ENCODE data around the gene AGPAT2. TPM values are rescaled to one million over a fixed set of nuclear protein-coding genes. Genes with fewer than 3 reads are reported as not detected.

Gene AGPAT2
- total RNA-seq, 1 experiment from 2014 or later: 103 TPM

GRCh38 chr9:136654820-136655535 is 32.3 kb downstream of the AGPAT2 start:
- no peak for TF ChIP-seq EZH2phosphoT487 (IDR thresholded peaks at IDR 0.05; ENCODE audit: borderline replicate concordance, low read length)
- no peak for TF ChIP-seq EZH2 (IDR thresholded peaks at IDR 0.05; ENCODE audit: low read length, unreplicated experiment)
- TF ChIP-seq, protein P1, sequence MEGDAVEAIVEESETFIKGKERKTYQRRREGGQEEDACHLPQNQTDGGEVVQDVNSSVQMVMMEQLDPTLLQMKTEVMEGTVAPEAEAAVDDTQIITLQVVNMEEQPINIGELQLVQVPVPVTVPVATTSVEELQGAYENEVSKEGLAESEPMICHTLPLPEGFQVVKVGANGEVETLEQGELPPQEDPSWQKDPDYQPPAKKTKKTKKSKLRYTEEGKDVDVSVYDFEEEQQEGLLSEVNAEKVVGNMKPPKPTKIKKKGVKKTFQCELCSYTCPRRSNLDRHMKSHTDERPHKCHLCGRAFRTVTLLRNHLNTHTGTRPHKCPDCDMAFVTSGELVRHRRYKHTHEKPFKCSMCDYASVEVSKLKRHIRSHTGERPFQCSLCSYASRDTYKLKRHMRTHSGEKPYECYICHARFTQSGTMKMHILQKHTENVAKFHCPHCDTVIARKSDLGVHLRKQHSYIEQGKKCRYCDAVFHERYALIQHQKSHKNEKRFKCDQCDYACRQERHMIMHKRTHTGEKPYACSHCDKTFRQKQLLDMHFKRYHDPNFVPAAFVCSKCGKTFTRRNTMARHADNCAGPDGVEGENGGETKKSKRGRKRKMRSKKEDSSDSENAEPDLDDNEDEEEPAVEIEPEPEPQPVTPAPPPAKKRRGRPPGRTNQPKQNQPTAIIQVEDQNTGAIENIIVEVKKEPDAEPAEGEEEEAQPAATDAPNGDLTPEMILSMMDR (conservative IDR thresholded peaks at IDR 0.05; ENCODE audit: low read depth, low read length): no peak
- Histone ChIP-seq H2AFZ (ENCODE audit: low read length) (no peak overlapping the region), H3K27ac (ENCODE audit: low read length) (no peak overlapping the region), H3K9ac (ENCODE audit: low read length) (no peak overlapping the region), H3F3A (ENCODE audit: low read length, unreplicated experiment) (no peaks in the 10 kb centered on the region), H3K27me3 (ENCODE audit: low read length) (no peaks in the 10 kb centered on the region), H3K4me3 (ENCODE audit: low read length) (no peak overlapping the region), H3K79me2 (ENCODE audit: low read length) (no peaks in the 10 kb centered on the region), H4K20me1 (ENCODE audit: low read length) (no peaks in the 10 kb centered on the region), H3K36me3 (ENCODE audit: low read depth, low read length) (no peaks in the 10 kb centered on the region), H3K9me2 (replicated peaks; ENCODE audit: low read length) (no peaks in the 10 kb centered on the region), H3K4me1 (ENCODE audit: insufficient read depth, low read length) (peaks cover 3% of the 10 kb centered on the region; the same call in 1 of the 2 replicates), H3K4me2 (ENCODE audit: low read length) (no peak overlapping the region), H3K9me3 (ENCODE audit: low read length) (no peaks in the 10 kb centered on the region)
- BruUV-seq (replicated peaks): no TSS peak
- DNase-seq (no peak), ATAC-seq (no peak)
- intact Hi-C loops (cut with micrococcal nuclease): no loop called here
- ChIA-PET CTCF (no interaction called here), POLR2A (ENCODE audit: unreplicated experiment) (no interaction called here)

GRCh38 chr9:136653323-136654079 is 33.8 kb downstream of the AGPAT2 start:
- intact Hi-C loops (cut with micrococcal nuclease): no loop called here
- DNase-seq: no peak
- no peak overlapping the region for H3K9ac ChIP-seq (ENCODE audit: low read length)

More at GRCh38 chr9:136653323-136654079, 33.8 kb downstream of the AGPAT2 start:
- Histone ChIP-seq H3F3A (ENCODE audit: low read length, unreplicated experiment) (no peaks in the 10 kb centered on the region), H3K36me3 (ENCODE audit: low read depth, low read length) (no peaks in the 10 kb centered on the region), H2AFZ (ENCODE audit: low read length) (no peak overlapping the region), H3K4me1 (ENCODE audit: insufficient read depth, low read length) (peaks cover 3% of the 10 kb centered on the region; the same call in 1 of the 2 replicates), H3K9me3 (ENCODE audit: low read length) (no peaks in the 10 kb centered on the region), H3K4me2 (ENCODE audit: low read length) (no peak overlapping the region), H3K9me2 (replicated peaks; ENCODE audit: low read length) (no peaks in the 10 kb centered on the region), H3K4me3 (ENCODE audit: low read length) (no peak overlapping the region), H3K79me2 (ENCODE audit: low read length) (no peaks in the 10 kb centered on the region), H3K27me3 (ENCODE audit: low read length) (no peaks in the 10 kb centered on the region), H4K20me1 (ENCODE audit: low read length) (no peaks in the 10 kb centered on the region), H3K27ac (ENCODE audit: low read length) (no peak overlapping the region)
- BruUV-seq (replicated peaks): no TSS peak
- ATAC-seq: no peak
- ChIA-PET CTCF (no interaction called here), POLR2A (ENCODE audit: unreplicated experiment) (no interaction called here)
- TF ChIP-seq EZH2phosphoT487 (IDR thresholded peaks at IDR 0.05; ENCODE audit: borderline replicate concordance, low read length): no peak
- TF ChIP-seq, protein P1 (conservative IDR thresholded peaks at IDR 0.05; ENCODE audit: low read depth, low read length): no peak
- TF ChIP-seq EZH2 (IDR thresholded peaks at IDR 0.05; ENCODE audit: low read length, unreplicated experiment): no peak
